Pancreas (tissue), 10 donors: ENCODE data around the gene GPR142. TPM values are rescaled to one million over a fixed set of nuclear protein-coding genes. Genes with fewer than 3 reads are reported as not detected.
"Not testable (repeated sequence)": the region's sequence is repeated elsewhere in the genome, so short reads cannot be mapped to it uniquely, and the experiment has no call there.

Source experiments
- ATAC-seq, 4 donors: fragments of 200-7000 bp; cut with Tn5 transposase; one replicate each; pipeline versions ENCODE4 v1.8.0 to v1.9.1; 2020; ENCODE audit warnings: mild to moderate bottlenecking in 4 of 4, moderate library complexity in 4 of 4
- DNase-seq, 6 donors: peaks; one replicate each; pipeline ENCODE4 v3.0.0-alpha.2; 2020
- FAIRE-seq: peaks from 2 replicates; lab custom pipeline; 2012; peaks lifted over from hg19 to GRCh38; lab: Jason Lieb, UNC
- H3K27ac ChIP-seq, 4 donors: fragments of 200-600 bp; sonication (generic); 1 replicate in 3 of 4; 2 replicates in 1 of 4; pipeline versions ENCODE4 v1.5.0 to v1.8.0; 2020
- H3K27me3 ChIP-seq, 4 donors: fragments of 200-600 bp; one replicate each; pipeline ENCODE4 v1.8.0; 2021
- H3K36me3 ChIP-seq, 3 donors: fragments of 200-600 bp; sonication (generic) in 1 of 3; one replicate each; pipeline versions ENCODE4 v1.5.0 to v1.8.0; 2020 to 2021
- H3K4me1 ChIP-seq, 3 donors: fragments of 200-600 bp; one replicate each; pipeline ENCODE4 v1.8.0; 2021
- H3K4me3 ChIP-seq, 4 donors: fragments of 200-600 bp; sonication (generic) in 2 of 4; one replicate each; pipeline versions ENCODE4 v1.5.0 to v1.8.0; 2020 to 2021
- H3K9me3 ChIP-seq, 4 donors: fragments of 200-600 bp; one replicate each; pipeline ENCODE4 v1.8.0; 2021
- CTCF ChIP-seq, 4 donors: fragments of 200-600 bp; sonication (generic) in 3 of 4; IDR thresholded peaks; one replicate each; pipeline versions ENCODE4 v1.5.0 to v1.8.0; 2021; ENCODE audit warnings: antibody characterized with exemption in 4 of 4
- WGBS, 2 donors: extraction: QIAGEN DNeasy Blood & Tissue Kit; methylation state at CpG; one replicate each; pipeline ENCODE4 v1.1.7; 2013; 5-methylcytosine and 5-hydroxymethylcytosine counted together
- intact Hi-C, 3 donors: fragments of 100-400 bp; cut with DNase I; formaldehyde crosslinking; loops; one replicate each; pipeline versions ENCODE4 v1.11.1 to v1.14.2; 2022
- polyA plus RNA-seq, 2 donors: library from polyadenylated mRNA; stranded (reverse); fragments of 200-250 nt; gene quantifications; one replicate each; pipeline ENCODE4 v1.2.3, GENCODE V29; 2013
- total RNA-seq, 6 donors: library from RNA; stranded (reverse); fragmentation: NEBNext Ultra II Directional in 4 of 6; extraction: Animal tissue kit (Norgen Biotek cat#: 25700) in 4 of 6; gene quantifications; one replicate each; pipeline versions ENCODE4 v1.2.1 to v1.2.4, GENCODE V29; 2021 to 2023
- donor health status: healthy with polysubstance abuse.
- donor health status: DM: no; HTN: no; CAD: no; lungs with moderate emphysema.
- donor health status: DM: no; HTN: no; CAD: no.
- donor health status: control.
- donor health status: control.
- donor health status: Bipolar disorder and iron deficiency.
- donor health status: DM: yes; HTN: yes; CAD: no.
- donor health status: DM: no; HTN: no; CAD: no.
- donor health status: DM: no; HTN: no; CAD: no.
- donor health status: DM: yes; HTN: yes; CAD: no.

The GPR142 gene
- total and polyA plus RNA-seq, 8 donors = 0.22 to 2.8 (median 0.56) TPM

- Histone ChIP-seq H3K4me1 (no peaks in the 10 kb centered on the region), H3K36me3 (no peaks in the 10 kb centered on the region), H3K4me3 (no peak overlapping the region), H3K27ac (no peak overlapping the region), H3K9me3 (no peaks in the 10 kb centered on the region), H3K27me3 (no peaks in the 10 kb centered on the region)
- DNase-seq (no peak), FAIRE-seq (no peak), ATAC-seq (no peak)
- WGBS, 2 donors = 76 to 86% methylated on average over 12 of the region's 12 CpGs
- TF ChIP-seq CTCF (IDR thresholded peaks at IDR 0.05) = no peak
- intact Hi-C loops = no loop called here
Measured at GRCh38 chr17:74403512-74404137, 36.3 kb downstream of the GPR142 start.

GRCh38 chr17:74404218-74404617, 36.9 kb downstream of the GPR142 start:
- H3K4me1 ChIP-seq = no peaks in the 10 kb centered on the region
- intact Hi-C loops = no loop called here
- DNase-seq = no peak
- H3K9me3 ChIP-seq = no peaks in the 10 kb centered on the region
- H3K36me3 ChIP-seq = no peaks in the 10 kb centered on the region
- H3K27me3 ChIP-seq = no peaks in the 10 kb centered on the region
- H3K27ac ChIP-seq = no peak overlapping the region
- WGBS, 2 donors = 61 to 81% methylated on average over 7 of the region's 7 CpGs
- H3K4me3 ChIP-seq = no peak overlapping the region
- FAIRE-seq = no peak
- no peak for TF ChIP-seq CTCF (IDR thresholded peaks at IDR 0.05)
- no peak for ATAC-seq

- H3K27me3 ChIP-seq = no peaks in the 10 kb centered on the region
- WGBS, 2 donors = 85 to 86% methylated on average over 6 of the region's 6 CpGs
- no peaks in the 10 kb centered on the region for H3K4me1 ChIP-seq
- no peak overlapping the region for H3K4me3 ChIP-seq
- intact Hi-C loops = no loop called here
- DNase-seq = no peak
- no peaks in the 10 kb centered on the region for H3K9me3 ChIP-seq
- no peak for FAIRE-seq
- no peak for TF ChIP-seq CTCF (IDR thresholded peaks at IDR 0.05)
- no peaks in the 10 kb centered on the region for H3K36me3 ChIP-seq
- no peak for ATAC-seq
- H3K27ac ChIP-seq = no peak overlapping the region
Measured at GRCh38 chr17:74404789-74405188, 37.5 kb downstream of the GPR142 start.

GRCh38 chr17:74405311-74405710, 38.0 kb downstream of the GPR142 start:
- DNase-seq, FAIRE-seq, H3K4me3 ChIP-seq, H3K9me3 ChIP-seq, H3K36me3 ChIP-seq, intact Hi-C loops, H3K27ac ChIP-seq, ATAC-seq, H3K4me1 ChIP-seq, H3K27me3 ChIP-seq: not testable (repeated sequence)
- WGBS, 2 donors = 95 to 96% methylated on average over 5 of the region's 5 CpGs

- no peaks in the 10 kb centered on the region for H3K36me3 ChIP-seq
- 45 to 54% methylated on average over 5 of the region's 5 CpGs for WGBS, 2 donors
- peak; percentile 35 to 70 (median 42) for ATAC-seq
- no peak overlapping the region for H3K4me3 ChIP-seq
- H3K9me3 ChIP-seq = no peaks in the 10 kb centered on the region
- intact Hi-C loops = no loop called here
- H3K4me1 ChIP-seq = no peaks in the 10 kb centered on the region
- TF ChIP-seq CTCF (IDR thresholded peaks at IDR 0.05) = no peak
- H3K27me3 ChIP-seq = no peaks in the 10 kb centered on the region
- H3K27ac ChIP-seq = no peak overlapping the region
- DNase-seq = peak in 1 of 6 donors; percentile 48
- no peak for FAIRE-seq
Measured at GRCh38 chr17:74407384-74407783, 40.1 kb downstream of the GPR142 start.
